ENCODE results near the gene ANGEL2.

DNA sequence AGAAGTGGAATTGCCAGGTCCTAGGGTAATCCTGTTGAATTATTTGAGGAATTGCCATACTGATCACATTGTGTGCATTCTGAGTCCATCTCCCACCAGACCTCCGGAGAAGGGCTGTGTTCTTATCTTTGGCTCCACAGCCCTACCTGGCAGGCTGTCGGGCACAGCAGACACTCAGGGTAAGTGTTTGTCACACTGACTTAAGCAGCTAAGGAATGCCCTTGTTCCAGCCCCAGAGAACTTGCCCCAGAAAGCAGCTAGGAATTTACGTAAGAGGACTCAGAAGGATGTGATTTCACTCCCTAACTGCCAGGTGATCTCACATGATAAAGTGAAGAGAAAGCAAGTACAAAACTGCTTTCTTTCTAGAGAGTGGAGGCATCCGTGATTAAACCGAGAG, 44.4 kb downstream of the ANGEL2 start:
- TF ChIP-seq, protein P1, sequence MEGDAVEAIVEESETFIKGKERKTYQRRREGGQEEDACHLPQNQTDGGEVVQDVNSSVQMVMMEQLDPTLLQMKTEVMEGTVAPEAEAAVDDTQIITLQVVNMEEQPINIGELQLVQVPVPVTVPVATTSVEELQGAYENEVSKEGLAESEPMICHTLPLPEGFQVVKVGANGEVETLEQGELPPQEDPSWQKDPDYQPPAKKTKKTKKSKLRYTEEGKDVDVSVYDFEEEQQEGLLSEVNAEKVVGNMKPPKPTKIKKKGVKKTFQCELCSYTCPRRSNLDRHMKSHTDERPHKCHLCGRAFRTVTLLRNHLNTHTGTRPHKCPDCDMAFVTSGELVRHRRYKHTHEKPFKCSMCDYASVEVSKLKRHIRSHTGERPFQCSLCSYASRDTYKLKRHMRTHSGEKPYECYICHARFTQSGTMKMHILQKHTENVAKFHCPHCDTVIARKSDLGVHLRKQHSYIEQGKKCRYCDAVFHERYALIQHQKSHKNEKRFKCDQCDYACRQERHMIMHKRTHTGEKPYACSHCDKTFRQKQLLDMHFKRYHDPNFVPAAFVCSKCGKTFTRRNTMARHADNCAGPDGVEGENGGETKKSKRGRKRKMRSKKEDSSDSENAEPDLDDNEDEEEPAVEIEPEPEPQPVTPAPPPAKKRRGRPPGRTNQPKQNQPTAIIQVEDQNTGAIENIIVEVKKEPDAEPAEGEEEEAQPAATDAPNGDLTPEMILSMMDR (conservative IDR thresholded peaks at IDR 0.05; ENCODE audit: low read depth in 2 of 2), result no peak
- TF ChIP-seq JUNB (IDR thresholded peaks at IDR 0.05; ENCODE audit: unreplicated experiment) (no peak), EZH2 (IDR thresholded peaks at IDR 0.05; ENCODE audit: low read depth, unreplicated experiment) (no peak), NANOG (IDR thresholded peaks at IDR 0.05; ENCODE audit: borderline replicate concordance) (no peak), EZH2phosphoT487 (IDR thresholded peaks at IDR 0.05; ENCODE audit: unreplicated experiment) (no peak), POLR2AphosphoS5 (IDR thresholded peaks at IDR 0.05; ENCODE audit: low read depth) (peak; percentile 30; the same call in 1 of the 2 replicates), ZNF114 (CRISPR knock-in tag; IDR thresholded peaks at IDR 0.05) (no peak), ZNF331 (CRISPR knock-in tag; IDR thresholded peaks at IDR 0.05; ENCODE audit: low read depth) (no peak), CREB1 (CRISPR knock-in tag; IDR thresholded peaks at IDR 0.05; ENCODE audit: low read depth) (no peak), STAT1 (IDR thresholded peaks at IDR 0.05; ENCODE audit: unreplicated experiment) (no peak)
- TF ChIP-seq, protein P2, sequence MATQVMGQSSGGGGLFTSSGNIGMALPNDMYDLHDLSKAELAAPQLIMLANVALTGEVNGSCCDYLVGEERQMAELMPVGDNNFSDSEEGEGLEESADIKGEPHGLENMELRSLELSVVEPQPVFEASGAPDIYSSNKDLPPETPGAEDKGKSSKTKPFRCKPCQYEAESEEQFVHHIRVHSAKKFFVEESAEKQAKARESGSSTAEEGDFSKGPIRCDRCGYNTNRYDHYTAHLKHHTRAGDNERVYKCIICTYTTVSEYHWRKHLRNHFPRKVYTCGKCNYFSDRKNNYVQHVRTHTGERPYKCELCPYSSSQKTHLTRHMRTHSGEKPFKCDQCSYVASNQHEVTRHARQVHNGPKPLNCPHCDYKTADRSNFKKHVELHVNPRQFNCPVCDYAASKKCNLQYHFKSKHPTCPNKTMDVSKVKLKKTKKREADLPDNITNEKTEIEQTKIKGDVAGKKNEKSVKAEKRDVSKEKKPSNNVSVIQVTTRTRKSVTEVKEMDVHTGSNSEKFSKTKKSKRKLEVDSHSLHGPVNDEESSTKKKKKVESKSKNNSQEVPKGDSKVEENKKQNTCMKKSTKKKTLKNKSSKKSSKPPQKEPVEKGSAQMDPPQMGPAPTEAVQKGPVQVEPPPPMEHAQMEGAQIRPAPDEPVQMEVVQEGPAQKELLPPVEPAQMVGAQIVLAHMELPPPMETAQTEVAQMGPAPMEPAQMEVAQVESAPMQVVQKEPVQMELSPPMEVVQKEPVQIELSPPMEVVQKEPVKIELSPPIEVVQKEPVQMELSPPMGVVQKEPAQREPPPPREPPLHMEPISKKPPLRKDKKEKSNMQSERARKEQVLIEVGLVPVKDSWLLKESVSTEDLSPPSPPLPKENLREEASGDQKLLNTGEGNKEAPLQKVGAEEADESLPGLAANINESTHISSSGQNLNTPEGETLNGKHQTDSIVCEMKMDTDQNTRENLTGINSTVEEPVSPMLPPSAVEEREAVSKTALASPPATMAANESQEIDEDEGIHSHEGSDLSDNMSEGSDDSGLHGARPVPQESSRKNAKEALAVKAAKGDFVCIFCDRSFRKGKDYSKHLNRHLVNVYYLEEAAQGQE (IDR thresholded peaks at IDR 0.05; ENCODE audit: unreplicated experiment), result no peak
- TF ChIP-seq, protein P3, sequence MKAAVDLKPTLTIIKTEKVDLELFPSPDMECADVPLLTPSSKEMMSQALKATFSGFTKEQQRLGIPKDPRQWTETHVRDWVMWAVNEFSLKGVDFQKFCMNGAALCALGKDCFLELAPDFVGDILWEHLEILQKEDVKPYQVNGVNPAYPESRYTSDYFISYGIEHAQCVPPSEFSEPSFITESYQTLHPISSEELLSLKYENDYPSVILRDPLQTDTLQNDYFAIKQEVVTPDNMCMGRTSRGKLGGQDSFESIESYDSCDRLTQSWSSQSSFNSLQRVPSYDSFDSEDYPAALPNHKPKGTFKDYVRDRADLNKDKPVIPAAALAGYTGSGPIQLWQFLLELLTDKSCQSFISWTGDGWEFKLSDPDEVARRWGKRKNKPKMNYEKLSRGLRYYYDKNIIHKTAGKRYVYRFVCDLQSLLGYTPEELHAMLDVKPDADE (IDR thresholded peaks at IDR 0.05), result no peak
- TF ChIP-seq, protein P4, sequence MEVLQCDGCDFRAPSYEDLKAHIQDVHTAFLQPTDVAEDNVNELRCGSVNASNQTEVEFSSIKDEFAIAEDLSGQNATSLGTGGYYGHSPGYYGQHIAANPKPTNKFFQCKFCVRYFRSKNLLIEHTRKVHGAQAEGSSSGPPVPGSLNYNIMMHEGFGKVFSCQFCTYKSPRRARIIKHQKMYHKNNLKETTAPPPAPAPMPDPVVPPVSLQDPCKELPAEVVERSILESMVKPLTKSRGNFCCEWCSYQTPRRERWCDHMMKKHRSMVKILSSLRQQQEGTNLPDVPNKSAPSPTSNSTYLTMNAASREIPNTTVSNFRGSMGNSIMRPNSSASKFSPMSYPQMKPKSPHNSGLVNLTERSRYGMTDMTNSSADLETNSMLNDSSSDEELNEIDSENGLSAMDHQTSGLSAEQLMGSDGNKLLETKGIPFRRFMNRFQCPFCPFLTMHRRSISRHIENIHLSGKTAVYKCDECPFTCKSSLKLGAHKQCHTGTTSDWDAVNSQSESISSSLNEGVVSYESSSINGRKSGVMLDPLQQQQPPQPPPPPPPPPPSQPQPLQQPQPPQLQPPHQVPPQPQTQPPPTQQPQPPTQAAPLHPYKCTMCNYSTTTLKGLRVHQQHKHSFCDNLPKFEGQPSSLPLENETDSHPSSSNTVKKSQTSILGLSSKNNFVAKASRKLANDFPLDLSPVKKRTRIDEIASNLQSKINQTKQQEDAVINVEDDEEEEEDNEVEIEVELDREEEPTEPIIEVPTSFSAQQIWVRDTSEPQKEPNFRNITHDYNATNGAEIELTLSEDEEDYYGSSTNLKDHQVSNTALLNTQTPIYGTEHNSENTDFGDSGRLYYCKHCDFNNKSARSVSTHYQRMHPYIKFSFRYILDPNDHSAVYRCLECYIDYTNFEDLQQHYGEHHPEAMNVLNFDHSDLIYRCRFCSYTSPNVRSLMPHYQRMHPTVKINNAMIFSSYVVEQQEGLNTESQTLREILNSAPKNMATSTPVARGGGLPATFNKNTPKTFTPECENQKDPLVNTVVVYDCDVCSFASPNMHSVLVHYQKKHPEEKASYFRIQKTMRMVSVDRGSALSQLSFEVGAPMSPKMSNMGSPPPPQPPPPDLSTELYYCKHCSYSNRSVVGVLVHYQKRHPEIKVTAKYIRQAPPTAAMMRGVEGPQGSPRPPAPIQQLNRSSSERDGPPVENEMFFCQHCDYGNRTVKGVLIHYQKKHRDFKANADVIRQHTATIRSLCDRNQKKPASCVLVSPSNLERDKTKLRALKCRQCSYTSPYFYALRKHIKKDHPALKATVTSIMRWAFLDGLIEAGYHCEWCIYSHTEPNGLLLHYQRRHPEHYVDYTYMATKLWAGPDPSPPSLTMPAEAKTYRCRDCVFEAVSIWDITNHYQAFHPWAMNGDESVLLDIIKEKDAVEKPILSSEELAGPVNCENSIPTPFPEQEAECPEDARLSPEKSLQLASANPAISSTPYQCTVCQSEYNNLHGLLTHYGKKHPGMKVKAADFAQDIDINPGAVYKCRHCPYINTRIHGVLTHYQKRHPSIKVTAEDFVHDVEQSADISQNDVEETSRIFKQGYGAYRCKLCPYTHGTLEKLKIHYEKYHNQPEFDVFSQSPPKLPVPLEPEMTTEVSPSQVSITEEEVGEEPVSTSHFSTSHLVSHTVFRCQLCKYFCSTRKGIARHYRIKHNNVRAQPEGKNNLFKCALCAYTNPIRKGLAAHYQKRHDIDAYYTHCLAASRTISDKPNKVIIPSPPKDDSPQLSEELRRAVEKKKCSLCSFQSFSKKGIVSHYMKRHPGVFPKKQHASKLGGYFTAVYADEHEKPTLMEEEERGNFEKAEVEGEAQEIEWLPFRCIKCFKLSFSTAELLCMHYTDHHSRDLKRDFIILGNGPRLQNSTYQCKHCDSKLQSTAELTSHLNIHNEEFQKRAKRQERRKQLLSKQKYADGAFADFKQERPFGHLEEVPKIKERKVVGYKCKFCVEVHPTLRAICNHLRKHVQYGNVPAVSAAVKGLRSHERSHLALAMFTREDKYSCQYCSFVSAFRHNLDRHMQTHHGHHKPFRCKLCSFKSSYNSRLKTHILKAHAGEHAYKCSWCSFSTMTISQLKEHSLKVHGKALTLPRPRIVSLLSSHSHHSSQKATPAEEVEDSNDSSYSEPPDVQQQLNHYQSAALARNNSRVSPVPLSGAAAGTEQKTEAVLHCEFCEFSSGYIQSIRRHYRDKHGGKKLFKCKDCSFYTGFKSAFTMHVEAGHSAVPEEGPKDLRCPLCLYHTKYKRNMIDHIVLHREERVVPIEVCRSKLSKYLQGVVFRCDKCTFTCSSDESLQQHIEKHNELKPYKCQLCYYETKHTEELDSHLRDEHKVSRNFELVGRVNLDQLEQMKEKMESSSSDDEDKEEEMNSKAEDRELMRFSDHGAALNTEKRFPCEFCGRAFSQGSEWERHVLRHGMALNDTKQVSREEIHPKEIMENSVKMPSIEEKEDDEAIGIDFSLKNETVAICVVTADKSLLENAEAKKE (CRISPR knock-in tag; IDR thresholded peaks at IDR 0.05), result no peak
